Measurements from ENCODE around the gene NECTIN1.

DNA sequence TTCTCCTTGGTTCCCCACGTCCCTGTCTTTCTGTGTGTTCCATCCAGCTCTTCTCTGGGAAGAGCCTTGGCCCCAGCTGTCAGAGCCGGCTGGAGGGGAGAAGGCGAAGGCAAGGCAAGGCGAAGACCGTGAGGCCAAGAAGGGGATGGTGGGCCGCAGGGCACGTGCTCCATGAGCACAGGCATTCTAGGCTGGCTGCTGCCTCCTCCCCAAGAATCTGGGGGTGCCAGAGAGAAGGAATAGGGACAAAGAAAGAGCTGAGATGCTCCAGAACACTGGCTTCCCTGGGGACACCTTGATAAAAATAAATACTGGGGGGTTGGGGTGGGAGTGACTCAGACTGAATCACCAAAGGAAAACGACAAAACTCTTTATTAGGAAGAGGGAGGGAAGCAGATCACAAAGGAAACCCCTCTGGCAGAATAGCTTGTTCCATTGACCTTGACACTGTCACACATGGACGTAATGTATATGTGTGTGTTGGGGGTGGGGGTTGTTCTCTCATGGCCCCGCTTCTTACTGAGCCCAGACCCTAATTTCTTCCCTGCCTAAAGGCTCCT lies 52.5 kb downstream of the NECTIN1 start:
- TF ChIP-seq POLR2AphosphoS5 (IDR thresholded peaks at IDR 0.05) (no peak), CTCF (IDR thresholded peaks at IDR 0.05) (no peak), EP300 (IDR thresholded peaks at IDR 0.05) (no peak), POLR2A (IDR thresholded peaks at IDR 0.05) (no peak)

Measured in upper lobe of left lung (tissue), 4 donors.